H4 (cell line): ENCODE results near the gene ZC3H8. TPM values are rescaled to one million over a fixed set of nuclear protein-coding genes. Genes with fewer than 3 reads are reported as not detected.
"Not testable (repeated sequence)": the region's sequence is repeated elsewhere in the genome, so short reads cannot be mapped to it uniquely, and the experiment has no call there.

Experiments
- DNase-seq: peaks from one replicate; pipeline ENCODE4 v3.0.0-alpha.2; 2015; ENCODE audit warnings: low spot score
- total RNA-seq: library from RNA; depleted of rRNA; stranded (reverse); fragments of >200 nt; shearing (Covaris generic); gene quantifications from 2 replicates; pipeline ENCODE4 v1.2.3, GENCODE V29; 2014; rRNA removed

ZC3H8 gene
- total RNA-seq = 5.6 and 8.5 TPM in 2 replicates

DNA sequence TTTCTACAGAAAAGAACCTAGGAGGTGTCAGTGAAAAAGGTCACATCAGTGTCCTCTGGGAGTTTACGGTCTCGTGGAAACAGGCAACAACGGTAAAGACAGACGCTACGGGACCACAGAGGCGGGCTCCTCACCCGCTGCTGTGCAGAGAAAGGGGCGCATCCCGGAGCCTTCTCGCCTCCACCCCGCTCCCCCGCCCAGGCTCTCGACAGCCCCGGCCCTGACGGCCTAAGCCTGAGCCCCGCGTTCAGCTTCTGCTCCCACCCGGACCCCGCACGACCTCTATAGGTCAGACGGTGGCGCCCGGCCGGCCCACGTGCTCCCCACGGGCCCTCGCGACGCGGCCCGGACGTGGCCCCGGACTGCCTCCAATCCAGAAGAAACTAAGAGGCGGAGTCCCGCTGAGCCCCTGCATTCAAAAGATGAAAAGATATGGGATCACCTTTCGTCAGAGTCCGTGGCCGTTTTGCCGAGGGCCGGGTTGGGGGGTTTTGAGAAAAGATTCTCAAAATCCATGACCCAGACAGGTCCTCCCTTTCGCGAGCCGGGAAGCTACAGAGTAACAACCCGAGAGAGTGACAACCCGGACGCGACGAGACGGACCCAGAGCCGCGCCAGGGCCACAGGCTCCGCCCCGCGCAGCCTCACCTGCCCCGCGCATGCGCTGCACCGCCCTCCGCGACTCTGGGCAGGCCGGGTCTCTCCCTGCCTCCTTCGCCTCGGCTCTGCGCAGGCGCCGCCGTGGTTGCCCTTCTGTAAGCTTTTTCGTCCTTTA is at the start of gene ZC3H8:
TSS of gene ZC3H8 (minus strand) at position 577 of the 775 bp plus-strand sequence. CDS start at position 516, 61 bp downstream.
- peak; percentile 88 for DNase-seq

DNA sequence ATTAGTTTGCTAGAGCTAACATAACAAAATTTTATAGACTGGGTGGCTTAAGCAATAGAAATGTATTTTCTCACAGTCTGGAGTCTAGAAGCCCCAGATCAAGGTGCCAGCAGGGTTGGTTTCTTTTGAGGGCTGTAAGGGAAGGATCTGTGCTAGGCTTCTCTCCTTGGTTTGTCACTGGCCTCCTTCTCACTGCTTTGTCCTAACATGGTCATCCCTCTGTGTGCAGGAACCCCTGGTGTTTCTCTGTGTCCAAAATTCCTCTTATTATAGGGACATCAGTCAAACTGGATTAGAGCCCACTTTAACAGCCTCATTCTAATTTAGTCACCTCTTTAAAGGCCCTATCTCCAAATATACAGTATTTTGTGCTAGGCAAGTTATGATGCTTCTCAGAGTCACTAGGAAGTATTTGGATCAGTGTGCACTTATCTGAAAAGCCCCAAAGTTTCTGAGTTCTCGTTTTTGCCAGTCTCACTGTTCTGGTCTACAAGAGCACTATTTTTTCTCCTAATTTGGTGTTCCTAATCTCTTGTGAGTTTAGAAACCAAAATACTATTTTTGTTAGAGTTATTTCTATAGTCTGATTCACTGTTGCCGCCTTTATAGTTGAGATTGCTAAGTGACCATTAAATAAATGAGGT is 49.6 kb upstream of the ZC3H8 start:
- DNase-seq = no peak

- DNase-seq = no peak
Observed at GRCh38 chr2:112301973-112302372, 47.1 kb upstream of the ZC3H8 start.

DNA sequence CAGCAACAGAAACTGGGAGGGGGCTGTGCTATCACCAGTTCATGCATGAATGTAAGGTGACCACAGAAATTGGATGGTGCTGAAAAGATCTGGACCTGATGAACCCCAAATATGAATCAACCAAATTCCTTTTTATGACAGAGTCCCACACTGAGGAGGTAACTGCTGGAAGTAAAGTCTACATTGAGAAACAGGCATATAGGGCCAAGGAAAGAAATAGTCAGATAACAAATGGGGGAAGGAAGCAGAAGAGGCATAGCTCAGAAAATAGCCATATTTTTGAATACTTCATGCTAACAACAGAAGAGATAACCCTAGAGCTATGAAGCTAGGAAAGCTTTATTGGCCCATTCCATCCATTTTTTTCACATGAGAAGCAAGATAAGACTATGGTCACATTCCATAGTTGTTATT is 46.3 kb upstream of the ZC3H8 start:
- no peak for DNase-seq

GRCh38 chr2:112296407-112296806 is 41.6 kb upstream of the ZC3H8 start:
- no peak for DNase-seq

DNA sequence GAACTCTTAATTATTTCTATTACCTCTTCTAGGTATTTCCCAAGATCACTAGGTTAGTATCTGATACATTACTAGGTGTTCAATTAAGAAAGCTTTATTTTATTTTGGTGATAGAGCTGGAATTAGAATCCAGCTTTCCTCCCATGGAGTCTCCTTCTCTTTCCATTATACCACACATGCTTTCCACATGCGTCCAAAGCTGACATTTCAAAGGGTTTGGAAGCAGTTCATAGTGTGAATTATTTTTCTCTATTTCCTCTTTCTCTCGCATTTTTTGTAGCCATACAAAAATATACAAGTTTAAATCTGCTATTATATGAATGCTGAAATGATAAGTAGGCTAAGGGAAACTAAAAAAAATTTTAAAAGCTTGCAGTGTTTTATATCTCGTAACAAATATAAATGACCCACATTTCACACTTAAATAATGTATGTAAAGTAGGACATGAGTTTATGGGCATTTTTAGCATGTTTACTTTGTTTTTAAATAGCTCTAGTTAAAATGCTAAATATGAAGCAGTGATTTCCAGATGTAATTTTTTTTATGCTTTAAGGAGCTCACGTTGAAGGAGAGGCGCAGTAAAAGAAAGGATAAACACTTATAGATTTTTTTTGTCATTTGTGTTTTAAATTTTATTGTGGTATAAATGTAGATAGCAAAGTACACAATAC is 40.7 kb upstream of the ZC3H8 start:
- DNase-seq = no peak

DNA sequence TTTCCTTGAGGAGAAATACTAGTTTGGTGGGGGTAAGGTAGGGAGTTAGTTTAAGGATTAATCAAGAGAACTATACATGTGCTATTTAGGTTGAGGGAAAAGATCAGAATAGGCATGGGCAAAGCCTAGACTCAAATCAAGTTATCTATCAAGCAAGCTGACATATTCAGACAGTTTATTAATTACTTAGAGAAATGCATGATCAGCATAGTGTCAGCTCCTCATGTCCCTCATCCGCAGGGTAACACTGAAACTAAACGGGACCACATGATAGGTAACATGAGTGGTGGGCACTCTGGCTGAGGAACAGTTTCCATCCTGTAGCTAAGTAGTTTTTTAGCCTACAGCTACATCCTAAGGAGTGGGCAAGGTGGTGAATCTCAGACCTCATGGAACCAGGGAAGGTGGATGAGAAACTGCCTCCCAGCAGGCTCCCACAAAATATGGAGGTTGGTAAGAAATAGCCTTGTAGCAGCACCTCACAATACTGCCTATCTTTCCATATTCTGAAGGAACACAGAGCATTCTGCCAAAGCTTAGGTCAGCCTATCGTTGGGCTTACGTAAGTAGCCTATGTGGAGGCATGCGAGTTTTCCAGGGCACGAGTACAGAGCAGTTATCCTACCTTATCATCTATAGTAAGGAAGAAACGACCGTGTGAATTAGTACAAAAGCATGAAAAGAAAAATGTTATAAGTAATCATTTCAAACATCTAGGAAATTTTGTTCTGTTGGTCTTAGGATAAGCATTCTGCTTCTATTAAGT is 39.0 kb upstream of the ZC3H8 start:
- DNase-seq = no peak

- DNase-seq = no peak
Observed at GRCh38 chr2:112290648-112291047, 35.8 kb upstream of the ZC3H8 start.

DNA sequence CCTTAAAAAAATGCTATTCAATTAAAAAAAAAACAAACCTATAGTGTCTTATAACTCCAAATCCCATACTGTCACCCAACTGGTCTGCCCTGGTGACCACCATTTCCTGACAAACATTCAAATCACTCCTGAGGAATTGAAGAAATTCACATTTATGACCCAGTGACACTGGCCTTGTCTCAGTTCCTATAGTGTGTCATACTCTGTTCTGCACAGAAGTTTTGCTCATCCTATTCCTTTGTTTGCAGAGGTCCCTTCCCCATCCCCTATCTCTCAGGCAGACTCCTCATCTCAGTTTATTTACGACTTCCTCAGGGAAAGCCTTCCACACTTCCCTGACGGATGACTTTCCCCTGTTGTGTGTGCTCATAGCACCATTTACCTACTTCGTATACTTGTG is 35.2 kb upstream of the ZC3H8 start:
- no peak for DNase-seq

DNA sequence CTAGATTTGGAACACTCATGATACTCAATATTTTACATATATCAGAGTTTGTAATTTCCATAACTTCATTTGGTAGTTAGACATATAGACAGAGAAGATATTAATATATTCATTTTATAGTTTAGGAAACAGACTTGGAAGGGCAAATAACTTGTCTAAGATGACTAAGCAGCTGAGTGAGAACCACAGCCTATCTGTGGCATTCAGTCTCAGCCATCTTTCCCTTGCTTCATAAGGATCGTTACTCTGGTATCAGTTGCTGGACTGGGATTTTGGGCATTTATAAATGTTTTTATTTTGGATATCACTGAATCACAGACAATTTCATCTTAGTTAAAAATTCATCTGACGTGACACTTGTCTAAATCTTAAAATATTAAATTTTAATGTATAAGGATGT is 28.7 kb upstream of the ZC3H8 start:
- DNase-seq = not testable (repeated sequence)

- DNase-seq = not testable (repeated sequence)
Observed at GRCh38 chr2:112282066-112282465, 27.2 kb upstream of the ZC3H8 start.

- no peak for DNase-seq
Observed at GRCh38 chr2:112277596-112278220, 22.9 kb upstream of the ZC3H8 start.

- DNase-seq = no peak
Observed at GRCh38 chr2:112276954-112277353, 22.1 kb upstream of the ZC3H8 start.

DNA sequence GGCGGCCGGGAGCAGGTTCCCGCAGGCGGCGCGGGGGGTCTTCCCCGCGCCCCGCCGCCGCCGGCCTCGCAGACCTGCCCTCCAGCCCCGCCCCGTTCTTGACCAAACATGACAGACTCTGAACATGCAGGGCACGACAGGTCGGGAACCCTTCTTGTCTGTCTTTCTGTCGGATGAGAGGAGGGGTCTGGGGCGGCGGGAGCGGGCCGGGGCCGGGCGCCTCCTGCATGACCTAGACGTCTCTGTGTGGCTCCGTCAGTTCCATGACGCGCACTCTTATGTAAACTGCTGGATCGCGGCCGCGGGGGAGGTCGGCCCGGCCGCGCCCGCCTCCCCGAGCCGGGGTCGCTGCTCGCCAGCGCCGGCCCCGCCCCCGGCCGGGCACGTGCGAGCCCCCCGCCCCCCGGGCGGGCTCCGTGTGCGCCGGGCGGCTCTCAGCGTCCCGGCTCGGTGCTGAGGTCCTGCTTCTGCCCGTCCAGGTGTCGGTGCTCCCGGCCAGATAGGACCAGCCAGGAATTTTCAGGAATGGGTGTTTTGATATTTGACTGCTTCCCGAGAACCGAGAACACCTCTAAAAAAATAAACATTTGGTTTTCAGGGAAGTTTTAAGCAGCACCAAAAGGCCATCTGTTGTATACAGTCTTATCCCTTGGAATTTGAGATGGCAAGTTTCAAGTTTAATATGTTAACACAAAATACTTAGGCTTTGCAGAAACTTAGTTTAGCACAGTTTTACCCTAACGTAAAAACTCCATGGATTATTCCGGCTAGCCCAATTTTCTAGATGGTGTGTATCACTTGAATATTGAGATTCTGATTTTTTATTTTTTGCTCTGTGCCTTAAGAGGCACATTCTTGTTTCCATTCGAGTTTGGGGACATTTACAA is 21.3 kb upstream of the ZC3H8 start:
- DNase-seq = peak; percentile 79

DNA sequence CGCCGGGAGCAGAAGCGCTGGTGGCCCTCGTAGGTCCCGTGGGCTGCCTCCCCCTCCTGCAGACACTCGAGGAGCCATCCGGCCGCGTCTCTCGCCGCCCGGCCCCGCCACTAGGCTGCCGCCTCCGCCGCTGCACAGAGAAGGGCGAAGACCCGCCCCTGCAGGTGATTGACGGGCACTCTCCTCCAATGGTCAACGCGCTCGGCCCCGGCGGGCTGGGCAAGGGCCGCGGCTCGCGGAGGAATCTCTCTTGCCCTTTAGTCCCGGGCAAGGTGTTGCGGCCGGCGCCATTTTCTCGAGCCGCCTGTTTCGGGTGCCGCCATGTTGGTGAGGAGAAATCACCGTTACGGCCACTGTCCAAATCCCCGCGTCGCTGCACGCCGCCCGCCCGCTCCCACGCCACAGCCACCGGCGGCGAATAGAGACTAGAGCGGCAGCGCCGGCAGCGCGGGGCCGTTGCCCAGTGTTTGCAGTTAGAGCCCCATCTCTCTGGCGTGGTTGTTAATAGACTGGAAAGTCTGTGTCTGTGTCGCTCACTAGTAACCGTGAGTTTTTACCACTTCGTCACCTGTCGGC is 20.6 kb upstream of the ZC3H8 start, which contains the start of gene ZC3H6:
TSS of gene ZC3H6 (plus strand) at position 287 of the 576 bp plus-strand sequence. CDS start 398 bp downstream, outside the sequence.
- peak; percentile 91 for DNase-seq

DNA sequence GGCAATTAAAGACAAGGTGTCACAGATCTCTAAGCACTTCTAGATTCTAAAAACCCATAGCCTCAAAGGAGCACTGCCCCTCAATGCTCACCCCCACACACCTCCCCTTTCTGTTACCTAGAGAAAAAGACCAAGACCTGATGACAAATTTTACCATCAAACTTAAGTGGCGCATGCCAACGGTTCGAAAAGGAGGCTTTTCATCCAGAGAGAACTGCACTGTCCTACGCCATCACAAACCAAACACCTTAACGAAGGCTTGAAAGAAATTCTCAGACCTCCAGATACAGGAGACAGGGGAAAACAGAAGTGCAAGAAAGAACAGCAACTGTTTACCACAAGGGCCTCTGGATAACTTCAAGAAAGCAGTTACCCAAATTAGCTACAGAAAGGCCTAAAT is 18.5 kb upstream of the ZC3H8 start:
- no peak for DNase-seq

DNA sequence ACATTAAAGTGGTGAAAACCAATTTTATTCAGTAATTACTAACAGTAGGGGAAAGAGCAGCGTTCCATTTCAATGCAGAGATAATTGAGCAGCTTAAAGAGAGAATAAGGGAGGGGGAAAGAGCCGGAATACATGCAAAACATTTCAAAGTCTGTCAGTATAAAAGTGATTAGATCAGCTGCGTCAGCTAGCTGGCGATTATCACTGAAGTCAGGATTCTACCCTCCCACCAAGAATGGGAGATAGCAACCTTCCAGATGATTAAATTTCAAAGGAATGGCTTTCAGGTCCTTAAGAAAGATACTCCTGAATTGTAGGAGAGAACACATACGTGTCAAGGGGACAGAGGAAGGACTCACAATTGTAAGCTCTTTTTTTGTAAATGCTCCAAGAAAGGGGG is 17.8 kb upstream of the ZC3H8 start:
- DNase-seq = no peak

DNA sequence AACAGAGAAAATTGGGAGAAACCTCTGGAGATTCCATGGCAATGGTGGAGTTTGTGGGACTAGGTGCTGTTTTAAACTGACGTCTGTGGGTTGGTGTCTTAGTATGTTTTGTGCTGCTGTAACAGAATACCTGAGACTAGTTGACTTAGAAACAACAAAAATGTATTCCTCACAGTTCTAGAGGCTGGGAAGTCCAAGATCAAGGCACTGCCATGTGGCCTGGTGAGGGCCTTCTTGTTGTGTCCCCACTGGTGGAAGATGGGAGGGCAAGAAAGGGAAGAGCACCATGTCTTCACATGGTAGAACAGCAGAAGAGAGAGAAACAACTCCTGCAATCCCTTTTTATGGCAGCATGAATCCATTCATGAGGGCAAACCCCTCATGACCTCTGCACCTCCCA is 13.7 kb upstream of the ZC3H8 start:
- DNase-seq = no peak

- no peak for DNase-seq
Observed at GRCh38 chr2:112262876-112263275, 8.0 kb upstream of the ZC3H8 start.

GRCh38 chr2:112260295-112260625 is 5.4 kb upstream of the ZC3H8 start:
- DNase-seq = no peak
